GM18505 (cell line): ENCODE data around the gene SERINC2.
"Not testable (repeated sequence)": the region's sequence is repeated elsewhere in the genome, so short reads cannot be mapped to it uniquely, and the experiment has no call there.

ENCODE experiments used
- ATAC-seq: cut with Tn5 transposase; IDR thresholded peaks from one replicate; pipeline ENCODE4 v1.9.1; 2021; ENCODE audit not compliant: unreplicated experiment
- POLR2A ChIP-seq: IDR thresholded peaks from 4 replicates; pipeline ENCODE4 v1.6.1; 2011; ENCODE audit warnings: borderline replicate concordance; ENCODE audit not compliant: insufficient read depth, insufficient read length; ENCODE audit errors: extremely low read depth

The SERINC2 gene

GRCh38 chr1:31377364-31377863 is 35.6 kb upstream of the SERINC2 start:
- no peak for ATAC-seq
- TF ChIP-seq POLR2A: no peak

DNA sequence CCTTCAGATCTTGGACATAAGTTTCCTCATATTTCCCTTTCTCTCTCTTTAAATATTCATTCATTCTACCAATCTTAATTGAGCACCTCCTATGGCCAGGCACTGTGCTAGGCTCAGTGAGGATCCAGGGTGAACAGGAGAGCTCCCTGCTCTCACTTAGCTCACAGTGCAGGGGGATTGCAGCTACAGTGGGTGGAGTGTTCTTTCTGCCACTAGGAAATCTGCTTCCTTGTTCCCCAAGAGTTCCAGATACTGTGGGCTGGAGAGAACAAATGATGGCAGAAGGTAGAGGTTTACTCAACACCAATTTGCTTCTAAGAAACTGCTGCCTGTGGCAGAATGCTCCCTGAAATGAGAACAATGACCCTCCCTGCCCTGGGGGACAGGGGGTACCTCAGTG is 35.0 kb upstream of the SERINC2 start:
- TF ChIP-seq POLR2A: no peak
- ATAC-seq: no peak

- no peak for TF ChIP-seq POLR2A
- no peak for ATAC-seq
Measured at GRCh38 chr1:31380181-31380580, 32.8 kb upstream of the SERINC2 start.

DNA sequence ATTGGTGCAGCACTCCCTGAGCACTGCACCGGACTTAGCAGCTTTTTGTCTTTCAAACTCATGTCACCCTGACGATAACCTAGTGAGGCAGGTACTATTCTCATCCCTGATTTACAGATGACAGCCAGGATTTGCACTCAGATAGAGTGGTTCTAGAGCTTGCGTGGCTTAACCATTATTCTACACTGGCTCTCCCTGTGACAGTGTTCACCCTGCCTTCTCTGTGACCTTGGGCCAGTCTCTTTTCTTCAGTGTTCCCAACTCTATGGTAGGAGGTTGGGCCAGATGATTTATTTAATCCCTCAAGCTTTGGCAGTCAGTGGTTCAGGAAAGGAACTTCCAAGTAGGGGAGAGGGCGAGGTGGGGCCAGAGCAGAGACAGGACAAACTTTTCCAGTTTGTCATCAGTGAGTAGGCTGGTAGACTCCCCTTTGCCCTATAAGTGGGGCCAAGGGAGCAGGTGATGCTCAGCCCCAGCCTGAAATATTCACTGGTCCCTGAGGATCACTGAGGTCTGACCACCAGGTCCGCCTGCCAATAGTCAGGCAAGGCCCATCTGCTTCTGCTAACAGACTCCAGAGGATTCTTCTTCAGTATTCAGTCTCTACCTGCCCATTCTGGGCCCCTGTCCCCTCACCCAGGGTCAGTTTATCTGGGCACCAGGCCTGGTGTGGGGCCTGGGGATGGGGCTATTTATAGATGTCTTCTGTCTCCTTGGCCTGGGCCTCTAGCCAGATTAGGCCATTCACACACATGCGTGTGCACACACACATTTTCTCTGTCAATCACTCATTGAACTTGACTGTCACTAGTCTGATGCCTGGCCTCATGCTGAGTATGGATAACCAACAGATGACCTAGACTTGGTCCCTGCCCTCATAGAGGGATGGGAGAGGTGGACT is 31.4 kb upstream of the SERINC2 start:
- ATAC-seq: no peak
- no peak for TF ChIP-seq POLR2A

- no peak for TF ChIP-seq POLR2A
- no peak for ATAC-seq
Measured at GRCh38 chr1:31382379-31382989, 30.5 kb upstream of the SERINC2 start.

- ATAC-seq: no peak
- no peak for TF ChIP-seq POLR2A
Measured at GRCh38 chr1:31383967-31384366, 29.0 kb upstream of the SERINC2 start.

DNA sequence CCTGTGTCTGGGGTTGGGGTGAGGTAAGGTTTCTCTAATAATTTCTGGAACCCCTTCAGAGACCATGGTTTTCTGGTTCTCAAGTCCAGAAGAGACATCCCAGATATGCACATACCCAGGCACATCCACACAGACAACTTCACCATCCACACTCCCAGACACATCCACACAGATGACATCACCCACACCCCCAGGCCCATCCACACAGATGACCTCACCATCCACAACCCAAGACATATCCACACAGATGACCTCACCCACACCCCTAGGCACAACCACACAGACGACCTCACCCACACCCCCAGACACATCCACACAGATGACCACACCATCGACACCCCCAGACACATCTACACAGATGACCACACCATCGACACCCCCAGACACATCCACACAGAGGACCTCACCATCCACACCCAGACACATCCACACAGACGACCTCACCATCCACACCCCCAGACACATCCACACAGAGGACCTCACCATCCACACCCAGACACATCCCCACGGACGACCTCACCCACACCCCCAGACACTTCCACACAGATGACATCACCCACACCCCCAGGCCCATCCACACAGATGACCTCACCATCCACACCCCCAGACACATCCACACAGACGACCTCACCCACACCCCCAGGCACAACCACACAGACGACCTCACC is 26.3 kb upstream of the SERINC2 start:
- ATAC-seq: not testable (repeated sequence)

DNA sequence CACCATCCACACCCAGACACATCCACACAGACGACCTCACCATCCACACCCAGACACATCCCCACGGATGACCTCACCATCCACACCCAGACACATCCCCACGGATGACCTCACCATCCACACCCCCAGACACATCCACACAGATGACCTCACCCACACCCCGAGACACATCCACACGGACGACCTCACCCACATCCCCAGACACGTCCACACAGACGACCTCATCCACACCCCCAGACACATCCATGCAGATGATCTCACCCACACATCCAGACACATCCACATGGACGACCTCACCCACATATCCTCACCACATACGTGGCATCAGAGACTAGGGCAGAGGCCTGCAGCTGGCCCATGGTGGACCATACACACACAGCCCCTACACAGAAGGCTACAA is 25.4 kb upstream of the SERINC2 start:
- no peak for ATAC-seq
- TF ChIP-seq POLR2A: no peak

GRCh38 chr1:31389616-31390015 is 23.4 kb upstream of the SERINC2 start:
- ATAC-seq: no peak
- no peak for TF ChIP-seq POLR2A

- TF ChIP-seq POLR2A: no peak
- no peak for ATAC-seq
Measured at GRCh38 chr1:31390071-31390470, 22.9 kb upstream of the SERINC2 start.

GRCh38 chr1:31393463-31393862 is 19.6 kb upstream of the SERINC2 start:
- no peak for TF ChIP-seq POLR2A

GRCh38 chr1:31394584-31395193 is 18.3 kb upstream of the SERINC2 start:
- TF ChIP-seq POLR2A: no peak
- no peak for ATAC-seq

More at GRCh38 chr1:31393463-31393862, 19.6 kb upstream of the SERINC2 start:
- no peak for ATAC-seq

- no peak for ATAC-seq
- TF ChIP-seq POLR2A: no peak
Measured at GRCh38 chr1:31396633-31397351, 16.2 kb upstream of the SERINC2 start.

DNA sequence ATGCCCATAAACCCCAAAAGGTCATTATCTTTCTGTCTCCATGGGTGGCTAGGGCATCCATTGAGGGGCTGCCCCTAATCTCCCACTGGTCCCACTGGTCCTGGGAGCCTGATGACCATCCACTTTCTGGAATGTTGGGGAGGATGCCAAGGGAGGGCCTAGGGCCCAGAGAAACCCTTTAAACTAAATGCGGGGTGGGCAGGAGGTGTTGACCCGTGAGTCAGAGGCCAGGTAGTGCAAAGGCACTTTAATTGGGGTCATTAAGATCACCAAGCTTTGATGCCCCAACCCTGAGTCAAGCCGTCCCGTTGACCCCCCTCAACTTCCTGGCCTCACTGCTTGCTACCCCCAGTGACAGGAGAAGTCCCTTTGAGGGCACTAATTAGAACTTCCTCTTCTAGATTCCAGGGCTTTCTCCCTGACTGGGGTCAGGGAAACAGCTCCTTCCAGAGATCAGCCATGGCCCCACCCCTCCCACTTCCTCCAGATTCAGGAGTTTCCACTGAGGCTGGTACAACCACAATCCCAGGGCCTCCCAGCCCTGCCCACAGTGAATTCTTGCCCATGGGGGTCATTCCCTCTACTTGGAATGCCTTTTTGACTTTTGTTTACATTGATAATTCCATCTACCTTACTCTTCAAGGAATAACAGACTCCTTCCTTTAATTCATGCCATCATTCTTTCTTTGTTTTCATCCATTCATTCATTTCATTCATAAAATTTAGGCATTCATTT is 15.5 kb upstream of the SERINC2 start:
- ATAC-seq: no peak
- no peak for TF ChIP-seq POLR2A
